HL-60/S4 treated with phorbol 12-myristate 13-acetate at 8.2 ng/mL for 4 days and 3 days (cell line): Measurements from ENCODE around the gene HYDIN.
"Not testable (repeated sequence)": the region's sequence is repeated elsewhere in the genome, so short reads cannot be mapped to it uniquely, and the experiment has no call there.

Experiments used
- in situ Hi-C: fragments of 300-500 bp; cut with MboI; formaldehyde crosslinking; loops from 2 replicates; pipeline ENCODE4 v1.15.0; 2022; ENCODE audit warnings: low sequenced_read_pairs

HYDIN gene

GRCh38 chr16:70882311-70882710, 348.2 kb downstream of the HYDIN start:
- in situ Hi-C loops: not testable (repeated sequence)

- in situ Hi-C loops: not testable (repeated sequence)
These were observed 352.6 kb downstream of the HYDIN start for GRCh38 chr16:70877895-70878294.

- in situ Hi-C loops: not testable (repeated sequence)
These were observed 354.1 kb downstream of the HYDIN start for GRCh38 chr16:70876442-70876841.

- in situ Hi-C loops: not testable (repeated sequence)
These were observed 365.8 kb downstream of the HYDIN start for GRCh38 chr16:70864698-70865097.

GRCh38 chr16:70861996-70862395, 368.5 kb downstream of the HYDIN start:
- in situ Hi-C loops: not testable (repeated sequence)

- in situ Hi-C loops: not testable (repeated sequence)
These were observed 379.2 kb downstream of the HYDIN start for GRCh38 chr16:70851299-70851698.

- in situ Hi-C loops: not testable (repeated sequence)
These were observed 406.9 kb downstream of the HYDIN start for GRCh38 chr16:70823498-70824118.

GRCh38 chr16:70822734-70823133, 407.8 kb downstream of the HYDIN start:
- in situ Hi-C loops: not testable (repeated sequence)

- in situ Hi-C loops: not testable (repeated sequence)
These were observed 412.4 kb downstream of the HYDIN start for GRCh38 chr16:70818088-70818487.

- in situ Hi-C loops: no loop called here
These were observed 421.0 kb downstream of the HYDIN start for GRCh38 chr16:70809392-70810060.

- in situ Hi-C loops: no loop called here
These were observed 422.2 kb downstream of the HYDIN start for GRCh38 chr16:70808371-70808770.

- in situ Hi-C loops: no loop called here
These were observed 424.7 kb downstream of the HYDIN start for GRCh38 chr16:70805787-70806186.

GRCh38 chr16:70805380-70805779, 425.1 kb downstream of the HYDIN start:
- in situ Hi-C loops: no loop called here

GRCh38 chr16:70804734-70805169, 425.8 kb downstream of the HYDIN start:
- in situ Hi-C loops: no loop called here

GRCh38 chr16:70804153-70804733, 426.3 kb downstream of the HYDIN start:
- in situ Hi-C loops: no loop called here

- in situ Hi-C loops: no loop called here
These were observed 427.2 kb downstream of the HYDIN start for GRCh38 chr16:70803319-70803718.

- in situ Hi-C loops: no loop called here
These were observed 428.9 kb downstream of the HYDIN start for GRCh38 chr16:70801611-70802010.

GRCh38 chr16:70800781-70801480, 429.6 kb downstream of the HYDIN start, which contains the start of gene VAC14:
TSS of gene VAC14 (minus strand) at chr16:70801158. CDS start at chr16:70800900, 258 bp downstream.
- in situ Hi-C loops: no loop called here

GRCh38 chr16:70800311-70800710, 430.2 kb downstream of the HYDIN start:
- in situ Hi-C loops: no loop called here

GRCh38 chr16:70796301-70796700, 434.2 kb downstream of the HYDIN start:
- in situ Hi-C loops: no loop called here

- in situ Hi-C loops: no loop called here
These were observed 435.1 kb downstream of the HYDIN start for GRCh38 chr16:70795296-70795912.
